ENCODE measurements around the gene CCT3.

Gene CCT3

GRCh38 chr1:156316909-156317308 is 21.2 kb downstream of the CCT3 start:
- Histone ChIP-seq H3K4me2 (ENCODE audit: low read depth, low read length) (no peak overlapping the region), H3K79me2 (ENCODE audit: low read length) (peaks cover 35% of the 10 kb centered on the region), H3K36me3 (replicated peaks; ENCODE audit: insufficient read depth, low read length) (peaks cover 58% of the 10 kb centered on the region)

DNA sequence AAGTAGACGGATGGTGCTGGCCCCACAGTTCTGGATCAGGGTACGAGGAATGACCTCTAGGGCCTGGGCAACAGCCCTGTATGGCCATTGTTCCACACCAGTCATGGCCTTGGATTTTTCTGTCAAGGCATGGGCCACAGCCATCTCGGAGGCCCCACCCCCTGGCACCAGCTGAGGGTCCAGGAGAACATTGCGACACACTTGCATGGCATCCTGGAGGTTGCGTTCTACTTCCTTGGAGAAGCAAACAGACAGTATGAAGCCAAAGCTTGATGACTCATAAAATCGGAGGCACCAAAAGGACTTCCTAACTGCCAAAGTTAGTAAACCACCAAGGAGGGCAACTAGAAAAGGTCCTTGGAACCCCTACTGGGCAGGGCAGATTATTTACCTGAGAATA is 27.1 kb downstream of the CCT3 start:
- Histone ChIP-seq H3K27ac (ENCODE audit: low read length) (no peak overlapping the region), H3K4me1 (ENCODE audit: low read length) (no peaks in the 10 kb centered on the region), H3K79me2 (ENCODE audit: low read length) (peaks cover 9% of the 10 kb centered on the region; the same call in 1 of the 2 replicates), H4K20me1 (ENCODE audit: insufficient read depth, low read length) (no peaks in the 10 kb centered on the region), H3K4me2 (ENCODE audit: low read depth, low read length) (no peak overlapping the region), H3F3A (ENCODE audit: insufficient read depth, low read length) (peaks cover 6% of the 10 kb centered on the region; the same call in 1 of the 2 replicates), H3K9me3 (replicated peaks; ENCODE audit: insufficient read depth, low read length) (no peaks in the 10 kb centered on the region), H2AFZ (ENCODE audit: low read length) (no peak overlapping the region), H3K36me3 (replicated peaks; ENCODE audit: insufficient read depth, low read length) (peaks cover 37% of the 10 kb centered on the region), H3K4me3 (ENCODE audit: low read length) (no peak overlapping the region), H3K27me3 (replicated peaks; ENCODE audit: insufficient read depth, low read length) (no peaks in the 10 kb centered on the region), H3K9me2 (replicated peaks; ENCODE audit: insufficient read depth, low read length) (no peaks in the 10 kb centered on the region), H3K9ac (ENCODE audit: low read length) (no peak overlapping the region)
- TF ChIP-seq EZH2phosphoT487 (IDR thresholded peaks at IDR 0.05; ENCODE audit: low read length), result no peak
- no peak for TF ChIP-seq EZH2 (optimal IDR thresholded peaks at IDR 0.05; ENCODE audit: low read depth, low read length)
- no peak for TF ChIP-seq CTCF (IDR thresholded peaks at IDR 0.05; ENCODE audit: low read length)
- DNase-seq, result no peak

More at GRCh38 chr1:156316909-156317308, 21.2 kb downstream of the CCT3 start:
- H3K27me3 ChIP-seq (replicated peaks; ENCODE audit: insufficient read depth, low read length), result no peaks in the 10 kb centered on the region
- DNase-seq, result no peak
- H3F3A ChIP-seq (ENCODE audit: insufficient read depth, low read length), result peaks cover 6% of the 10 kb centered on the region
- no peak overlapping the region for H3K27ac ChIP-seq (ENCODE audit: low read length)
- H3K9me3 ChIP-seq (replicated peaks; ENCODE audit: insufficient read depth, low read length), result no peaks in the 10 kb centered on the region
- H3K9ac ChIP-seq (ENCODE audit: low read length), result no peak overlapping the region
- no peaks in the 10 kb centered on the region for H3K9me2 ChIP-seq (replicated peaks; ENCODE audit: insufficient read depth, low read length)
- H2AFZ ChIP-seq (ENCODE audit: low read length), result no peak overlapping the region
- no peaks in the 10 kb centered on the region for H4K20me1 ChIP-seq (ENCODE audit: insufficient read depth, low read length)
- TF ChIP-seq CTCF (IDR thresholded peaks at IDR 0.05; ENCODE audit: low read length) (no peak), EZH2phosphoT487 (IDR thresholded peaks at IDR 0.05; ENCODE audit: low read length) (no peak), EZH2 (optimal IDR thresholded peaks at IDR 0.05; ENCODE audit: low read depth, low read length) (no peak)
- no peaks in the 10 kb centered on the region for H3K4me1 ChIP-seq (ENCODE audit: low read length)
- no peak overlapping the region for H3K4me3 ChIP-seq (ENCODE audit: low read length)

DNA sequence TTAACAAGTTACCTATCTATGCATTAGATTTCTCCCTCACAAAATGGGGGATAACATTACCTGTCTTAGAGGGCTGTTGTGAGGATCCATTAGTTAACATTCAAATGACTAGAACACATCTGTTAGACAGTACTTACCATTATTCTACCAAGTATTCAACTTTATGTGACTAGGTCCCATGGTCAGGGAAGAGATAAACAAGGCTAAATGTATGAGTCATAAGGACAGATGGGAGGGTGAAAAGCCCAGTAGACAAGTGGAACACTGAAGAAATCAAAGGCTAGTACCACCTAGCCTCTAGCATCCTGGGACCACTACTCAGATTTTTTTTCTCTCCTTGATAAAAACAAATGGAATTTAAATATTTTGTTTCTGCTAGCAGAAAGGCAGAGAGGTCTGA is 30.0 kb downstream of the CCT3 start:
- peaks cover 6% of the 10 kb centered on the region; the same call in 1 of the 2 replicates for H3F3A ChIP-seq (ENCODE audit: insufficient read depth, low read length)
- H3K27me3 ChIP-seq (replicated peaks; ENCODE audit: insufficient read depth, low read length), result no peaks in the 10 kb centered on the region
- no peak overlapping the region for H3K27ac ChIP-seq (ENCODE audit: low read length)

More for the DNA sequence above, 30.0 kb downstream of the CCT3 start:
- Histone ChIP-seq H3K4me2 (ENCODE audit: low read depth, low read length) (no peak overlapping the region), H3K9ac (ENCODE audit: low read length) (no peak overlapping the region), H3K9me3 (replicated peaks; ENCODE audit: insufficient read depth, low read length) (no peaks in the 10 kb centered on the region), H3K4me1 (ENCODE audit: low read length) (no peaks in the 10 kb centered on the region), H3K79me2 (ENCODE audit: low read length) (peaks cover 5% of the 10 kb centered on the region; the same call in 1 of the 2 replicates), H2AFZ (ENCODE audit: low read length) (no peak overlapping the region), H4K20me1 (ENCODE audit: insufficient read depth, low read length) (no peaks in the 10 kb centered on the region), H3K9me2 (replicated peaks; ENCODE audit: insufficient read depth, low read length) (no peaks in the 10 kb centered on the region), H3K36me3 (replicated peaks; ENCODE audit: insufficient read depth, low read length) (peaks cover 26% of the 10 kb centered on the region; the same call in 1 of the 2 replicates), H3K4me3 (ENCODE audit: low read length) (no peak overlapping the region)
- TF ChIP-seq EZH2phosphoT487 (IDR thresholded peaks at IDR 0.05; ENCODE audit: low read length), result no peak
- no peak for TF ChIP-seq EZH2 (optimal IDR thresholded peaks at IDR 0.05; ENCODE audit: low read depth, low read length)
- TF ChIP-seq CTCF (IDR thresholded peaks at IDR 0.05; ENCODE audit: low read length), result no peak
- no peak for DNase-seq

All from MM.1S (cell line).